ENCODE data around the gene MCUB. TPM values are rescaled to one million over a fixed set of nuclear protein-coding genes. Genes with fewer than 3 reads are reported as not detected.

The MCUB gene
- total RNA-seq, 2 experiments from 2014 or later = 132 to 141 TPM

DNA sequence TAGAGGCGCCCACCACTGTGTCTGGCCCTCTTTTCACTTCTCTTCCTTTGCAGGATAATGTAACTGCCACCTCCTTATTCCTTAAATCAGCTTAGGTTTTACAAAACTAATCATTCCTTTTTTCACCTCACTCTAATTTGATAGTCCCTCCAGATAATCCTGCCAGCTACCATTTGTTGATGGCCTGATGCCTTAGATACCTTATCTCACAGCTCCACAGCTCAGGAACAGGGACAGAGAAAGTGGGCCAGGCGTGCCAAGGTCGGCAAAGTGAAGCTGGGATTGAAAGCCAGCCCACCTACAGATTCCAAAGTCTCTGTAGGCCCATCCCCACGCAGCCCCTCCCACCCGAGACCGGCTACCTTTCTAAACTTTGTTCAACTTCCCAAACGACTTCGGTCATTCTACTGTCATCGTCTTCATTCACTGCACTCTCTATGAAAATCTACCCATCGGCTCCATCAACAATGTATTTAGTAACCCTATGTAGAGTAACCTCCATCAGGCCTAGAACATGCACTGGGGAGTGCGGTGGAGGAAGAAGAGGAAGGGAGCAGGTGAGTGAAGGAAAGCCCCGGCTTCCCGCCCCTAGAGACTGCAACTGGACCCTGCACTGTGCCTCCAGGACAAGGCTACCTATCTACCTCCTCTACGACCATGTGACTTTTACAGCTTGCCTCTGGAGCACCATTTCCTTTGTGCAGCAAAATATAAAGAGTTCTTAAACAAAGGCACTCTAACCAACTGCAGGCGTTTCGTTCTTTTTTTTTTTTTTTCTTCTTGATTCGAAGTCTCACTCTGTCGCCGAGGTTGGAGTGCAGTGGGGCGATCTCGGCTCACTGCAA is 141.7 kb downstream of the MCUB start:
- Mint-ChIP-seq H3K36me3 (ENCODE audit: low read depth) (peaks cover 34% of the 10 kb centered on the region), H3K27me3 (no peaks in the 10 kb centered on the region), H3K4me1 (peaks cover 47% of the 10 kb centered on the region), H3K4me3 (peak overlapping the region; percentile 93), H3K27ac (peak overlapping the region; percentile 90), H3K9me3 (no peaks in the 10 kb centered on the region)
- CTCF ChIA-PET = interaction anchor here (0.7 to 1.9 kb wide), 14 partner anchors 8 to 268 kb away, joined by 3 to 6 read pairs (median 3); partner anchors contain the start of genes PLA2G12A and SEC24B
- POLR2A ChIA-PET = interaction anchor here (0.6 to 0.7 kb wide), 3 partner anchors 53 to 502 kb away, joined by 3 to 5 read pairs (median 3); no protein-coding TSS in a partner anchor
- no peak for DNase-seq

DNA sequence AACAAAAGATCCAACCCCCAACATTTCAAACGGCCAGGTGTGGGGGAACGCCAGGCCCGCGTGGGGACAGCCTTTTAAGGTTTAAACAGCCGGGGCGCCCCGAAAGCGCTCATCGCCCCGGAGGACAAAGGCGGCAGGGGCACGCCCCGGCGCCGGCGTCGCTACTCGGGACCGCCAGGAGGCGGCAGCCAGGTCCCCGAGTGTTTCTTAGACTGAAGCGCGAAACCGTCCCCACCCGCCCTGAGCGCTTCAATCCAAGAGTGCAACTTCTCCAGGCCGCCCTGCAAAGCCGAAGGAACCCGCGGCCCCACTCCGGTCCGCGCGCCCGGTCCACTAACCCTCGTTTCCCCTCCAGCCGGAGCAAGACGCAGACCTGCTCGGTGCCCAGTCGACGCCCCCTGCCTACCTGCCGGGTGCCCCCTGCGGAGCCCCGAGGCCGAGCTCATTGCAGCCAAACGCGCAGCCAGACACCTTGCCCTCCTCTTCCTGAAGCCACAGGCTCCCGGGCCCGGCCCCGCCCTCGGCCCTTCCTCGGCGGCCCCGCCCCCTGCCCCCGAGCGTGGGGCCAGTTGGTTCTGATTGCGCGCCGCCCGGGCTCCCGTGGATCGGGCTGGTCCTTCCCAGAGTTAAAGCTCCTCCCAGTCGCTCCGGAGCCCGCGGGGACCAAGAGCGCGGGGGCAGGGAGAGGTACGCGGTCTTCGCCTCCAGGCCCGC is 143.1 kb downstream of the MCUB start, which contains the start of gene CASP6:
Gene CASP6, minus strand, starts transcription at position 496 of the 714 bp plus-strand sequence. Its CDS starts 50 bp downstream, at position 446.
- Mint-ChIP-seq H3K4me3 (peak within 1 kb of the TSS; percentile 93), H3K9me3 (no peaks in the 10 kb centered on the region), H3K36me3 (ENCODE audit: low read depth) (peaks cover 24% of the 10 kb centered on the region), H3K27me3 (no peaks in the 10 kb centered on the region), H3K4me1 (peaks cover 41% of the 10 kb centered on the region), H3K27ac (peak within 1 kb of the TSS; percentile 90)
- ChIA-PET POLR2A (interaction anchor here (0.7 kb wide), 1 partner anchor 501 kb away, joined by 3 read pairs; no protein-coding TSS in a partner anchor), CTCF (interaction anchor here (0.8 to 1.9 kb wide), 10 partner anchors 10 to 283 kb away, joined by 3 to 6 read pairs (median 4); partner anchors contain the start of genes PLA2G12A and SEC24B)
- DNase-seq = peak; percentile 82

DNA sequence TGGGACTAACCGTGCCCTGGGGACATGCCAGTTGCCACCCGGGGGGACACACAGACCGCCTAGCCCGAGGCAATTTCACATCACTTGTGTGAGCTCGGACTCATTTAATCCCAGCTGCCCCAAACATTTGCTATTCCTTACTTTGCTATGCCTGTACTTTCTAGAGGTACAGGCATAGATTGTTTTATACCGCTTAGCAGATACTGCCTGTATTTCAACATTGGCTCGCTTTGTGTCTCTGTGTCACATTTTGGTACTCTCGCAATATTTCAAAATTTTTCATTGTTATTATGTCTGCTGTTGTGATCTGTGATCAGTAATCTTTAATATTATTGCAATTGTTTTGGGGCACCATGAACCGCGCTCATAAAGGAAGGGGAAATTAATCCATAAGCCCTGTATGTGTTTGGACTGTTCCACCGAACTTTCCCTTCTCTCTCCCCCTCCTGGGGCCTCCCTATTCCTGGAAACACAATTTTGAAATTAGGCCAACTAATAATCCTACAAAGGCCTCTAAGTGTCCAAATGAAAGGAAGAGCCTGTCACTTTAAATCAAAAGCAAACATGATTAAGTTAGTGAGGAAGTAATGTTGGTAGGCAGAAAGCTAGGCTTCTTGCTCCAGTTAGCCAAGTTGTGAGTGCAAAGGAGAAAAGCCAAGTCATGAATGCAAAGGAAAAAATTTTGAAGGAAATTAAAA is 143.8 kb downstream of the MCUB start:
- H3K27ac Mint-ChIP-seq = peak overlapping the region; percentile 90
- no peaks in the 10 kb centered on the region for H3K27me3 Mint-ChIP-seq
- H3K4me3 Mint-ChIP-seq = peak overlapping the region; percentile 93
- peaks cover 34% of the 10 kb centered on the region for H3K4me1 Mint-ChIP-seq
- ChIA-PET CTCF (interaction anchor here (0.7 to 1.9 kb wide), 9 partner anchors 10 to 284 kb away, joined by 3 to 6 read pairs (median 4); partner anchors contain the start of gene SEC24B), POLR2A (no interaction called here)
- H3K9me3 Mint-ChIP-seq = no peaks in the 10 kb centered on the region
- peaks cover 25% of the 10 kb centered on the region for H3K36me3 Mint-ChIP-seq (ENCODE audit: low read depth)
- DNase-seq = no peak

DNA sequence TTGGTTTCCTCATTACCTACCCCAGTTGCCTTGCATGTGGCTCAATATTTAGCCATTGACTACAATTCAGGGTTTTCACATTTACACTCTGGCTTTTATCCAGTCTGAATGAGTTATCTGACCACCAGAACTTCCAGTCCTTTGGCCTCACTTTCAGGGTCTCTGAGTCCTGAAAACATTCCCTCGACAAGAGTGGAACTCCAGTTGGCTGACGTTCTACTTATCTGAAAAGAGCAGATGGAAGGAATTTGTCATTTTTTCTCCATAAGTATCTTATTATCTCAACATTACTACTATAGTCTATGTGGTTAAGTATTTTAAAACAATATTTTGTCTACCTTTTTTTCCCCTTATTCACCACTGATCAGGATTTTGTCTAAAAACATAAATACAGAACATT is 148.4 kb downstream of the MCUB start:
- H3K9me3 Mint-ChIP-seq = no peaks in the 10 kb centered on the region
- H3K4me1 Mint-ChIP-seq = peaks cover 8% of the 10 kb centered on the region
- ChIA-PET POLR2A (no interaction called here), CTCF (interaction anchor here (0.6 kb wide), 1 partner anchor 20 kb away, joined by 3 read pairs; no protein-coding TSS in a partner anchor)
- H3K27me3 Mint-ChIP-seq = no peaks in the 10 kb centered on the region
- peaks cover 10% of the 10 kb centered on the region for H3K36me3 Mint-ChIP-seq (ENCODE audit: low read depth)
- no peak overlapping the region for H3K27ac Mint-ChIP-seq
- DNase-seq = no peak
- H3K4me3 Mint-ChIP-seq = no peak overlapping the region

DNA sequence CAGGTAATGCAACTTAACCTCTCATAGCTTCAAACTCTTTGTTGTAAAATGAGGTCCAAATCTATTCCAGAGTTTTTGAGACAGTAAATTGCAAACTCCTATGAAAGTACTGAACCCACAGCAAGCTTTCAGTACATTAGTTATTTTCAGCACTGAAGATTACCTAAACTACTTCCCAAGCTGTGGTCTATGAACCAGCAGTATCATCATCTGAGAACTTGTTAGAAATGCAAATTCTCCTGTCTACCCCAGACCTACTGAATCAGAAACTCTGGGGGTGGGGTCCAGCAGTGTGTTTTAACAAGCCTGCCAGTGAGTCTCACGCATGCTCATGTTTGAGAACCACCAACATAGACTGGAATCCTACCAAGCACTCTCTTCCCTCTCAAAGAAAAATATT is 148.9 kb downstream of the MCUB start:
- Mint-ChIP-seq H3K27ac (no peak overlapping the region), H3K36me3 (ENCODE audit: low read depth) (peaks cover 10% of the 10 kb centered on the region), H3K4me1 (peaks cover 4% of the 10 kb centered on the region), H3K4me3 (no peak overlapping the region), H3K9me3 (no peaks in the 10 kb centered on the region), H3K27me3 (no peaks in the 10 kb centered on the region)
- CTCF ChIA-PET = interaction anchor here (0.6 kb wide), 2 partner anchors 12 to 20 kb away, joined by 3 read pairs; no protein-coding TSS in a partner anchor
- POLR2A ChIA-PET = no interaction called here
- DNase-seq = no peak

DNA sequence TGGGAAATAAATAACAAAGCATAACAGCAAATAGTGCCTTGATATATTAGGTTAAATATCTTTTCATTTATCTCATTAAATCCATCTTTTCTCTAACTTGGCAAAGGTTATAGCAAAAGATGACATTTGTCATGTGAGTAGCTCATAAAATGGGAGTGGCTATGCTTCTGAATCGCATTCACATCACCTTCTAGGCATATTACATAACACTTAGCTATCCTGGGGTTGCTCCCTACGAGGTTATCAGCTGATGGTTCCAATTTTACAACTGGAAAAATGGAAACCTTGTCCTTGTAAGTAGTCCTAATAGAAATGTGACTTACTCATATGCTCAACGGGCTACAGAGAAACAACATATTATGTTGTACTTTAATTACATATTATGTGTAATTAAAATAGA is 153.5 kb downstream of the MCUB start:
- no peaks in the 10 kb centered on the region for H3K9me3 Mint-ChIP-seq
- H3K4me3 Mint-ChIP-seq = no peak overlapping the region
- H3K27me3 Mint-ChIP-seq = no peaks in the 10 kb centered on the region
- H3K4me1 Mint-ChIP-seq = peaks cover 9% of the 10 kb centered on the region
- POLR2A ChIA-PET = no interaction called here
- no peak for DNase-seq
- CTCF ChIA-PET = no interaction called here
- H3K27ac Mint-ChIP-seq = no peak overlapping the region
- H3K36me3 Mint-ChIP-seq (ENCODE audit: low read depth) = peaks cover 31% of the 10 kb centered on the region

DNA sequence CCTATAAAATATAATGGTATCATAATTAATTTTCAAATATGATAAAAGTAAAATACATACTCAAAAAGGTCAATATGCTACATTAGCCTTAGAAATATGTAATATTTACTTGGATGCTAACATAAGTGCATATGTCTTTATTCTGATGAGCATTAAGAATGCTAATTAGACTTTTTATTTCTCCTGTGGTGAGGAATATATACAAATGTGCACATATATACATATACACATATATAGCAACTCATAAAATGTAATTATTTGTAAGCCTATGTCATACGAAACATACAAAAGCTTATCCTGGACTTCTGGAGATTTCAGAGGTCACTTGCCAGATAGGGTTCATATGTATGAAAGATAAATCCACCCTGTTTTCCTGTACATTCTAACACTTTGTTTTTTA is 158.7 kb downstream of the MCUB start:
- DNase-seq = no peak
- H3K27ac Mint-ChIP-seq = no peak overlapping the region
- peaks cover 4% of the 10 kb centered on the region for H3K9me3 Mint-ChIP-seq
- POLR2A ChIA-PET = no interaction called here
- CTCF ChIA-PET = no interaction called here
- H3K36me3 Mint-ChIP-seq (ENCODE audit: low read depth) = peaks cover 29% of the 10 kb centered on the region
- H3K4me1 Mint-ChIP-seq = peaks cover 9% of the 10 kb centered on the region
- no peak overlapping the region for H3K4me3 Mint-ChIP-seq
- no peaks in the 10 kb centered on the region for H3K27me3 Mint-ChIP-seq

DNA sequence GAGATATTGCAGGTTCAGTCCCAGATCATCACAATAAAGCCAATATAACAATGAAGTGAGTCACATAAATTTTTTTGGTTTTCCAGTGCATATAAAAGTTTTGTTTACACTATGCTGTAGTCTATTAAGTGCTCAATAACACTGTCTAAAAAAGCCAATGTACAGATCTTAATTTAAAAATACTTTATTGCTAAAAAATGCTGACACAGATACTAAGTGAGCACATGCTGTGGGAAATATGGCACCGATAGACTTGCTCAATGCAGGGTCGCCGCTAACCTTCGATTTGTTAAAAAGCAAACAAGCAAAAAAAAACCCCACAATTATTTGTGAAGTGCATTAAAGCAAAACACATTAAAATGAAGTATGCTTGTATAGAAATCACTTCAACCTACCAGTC is 159.6 kb downstream of the MCUB start:
- peaks cover 4% of the 10 kb centered on the region for H3K9me3 Mint-ChIP-seq
- no peak overlapping the region for H3K4me3 Mint-ChIP-seq
- H3K27me3 Mint-ChIP-seq = no peaks in the 10 kb centered on the region
- ChIA-PET CTCF (no interaction called here), POLR2A (no interaction called here)
- no peak for DNase-seq
- H3K4me1 Mint-ChIP-seq = peaks cover 9% of the 10 kb centered on the region
- H3K36me3 Mint-ChIP-seq (ENCODE audit: low read depth) = peaks cover 26% of the 10 kb centered on the region
- H3K27ac Mint-ChIP-seq = no peak overlapping the region

DNA sequence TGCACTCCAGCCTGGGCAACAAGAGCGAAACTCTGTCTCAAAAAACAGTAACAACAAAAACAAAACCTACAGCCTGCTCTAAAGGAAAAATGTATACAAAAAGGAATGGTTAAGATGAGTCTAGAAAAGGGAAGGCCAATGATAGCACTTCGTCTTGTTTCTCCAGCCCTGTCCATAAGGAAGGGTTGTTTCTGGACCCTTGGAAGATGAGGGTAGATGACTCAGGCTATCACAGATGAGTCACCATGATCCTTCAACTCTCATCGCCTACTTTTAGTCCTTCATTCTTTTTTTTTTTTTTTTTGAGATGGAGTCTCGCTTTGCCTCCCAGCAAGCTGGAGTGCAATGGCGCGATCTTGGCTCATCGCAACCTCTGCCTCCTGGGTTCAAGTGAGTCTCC is 161.0 kb downstream of the MCUB start:
- CTCF ChIA-PET = interaction anchor here (1.0 kb wide), 1 partner anchor 21 kb away, joined by 3 read pairs; no protein-coding TSS in a partner anchor
- H3K27me3 Mint-ChIP-seq = no peaks in the 10 kb centered on the region
- H3K36me3 Mint-ChIP-seq (ENCODE audit: low read depth) = peaks cover 24% of the 10 kb centered on the region
- peaks cover 8% of the 10 kb centered on the region for H3K4me1 Mint-ChIP-seq
- POLR2A ChIA-PET = no interaction called here
- no peak overlapping the region for H3K27ac Mint-ChIP-seq
- no peak for DNase-seq
- H3K4me3 Mint-ChIP-seq = no peak overlapping the region
- peaks cover 4% of the 10 kb centered on the region for H3K9me3 Mint-ChIP-seq

DNA sequence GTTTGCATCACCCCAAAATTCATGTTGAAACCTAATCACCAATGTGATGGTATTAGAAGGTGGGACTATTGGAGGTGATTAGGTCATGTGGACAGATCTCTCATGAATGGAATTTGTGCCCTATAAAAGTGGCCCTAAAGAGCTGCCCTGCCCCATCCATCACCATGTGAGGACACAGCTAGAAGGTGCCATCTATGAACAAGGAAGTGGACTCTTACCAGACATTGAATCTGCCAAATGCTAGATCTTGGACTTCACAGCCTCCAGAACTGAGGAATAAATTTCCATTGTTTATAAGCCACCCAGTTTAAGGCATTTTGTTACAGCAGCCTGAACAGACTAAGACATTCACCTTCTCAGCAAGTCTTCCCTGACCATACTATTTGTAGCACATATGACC is 162.3 kb downstream of the MCUB start:
- peaks cover 15% of the 10 kb centered on the region for H3K36me3 Mint-ChIP-seq (ENCODE audit: low read depth)
- DNase-seq = no peak
- no peak overlapping the region for H3K4me3 Mint-ChIP-seq
- CTCF ChIA-PET = no interaction called here
- POLR2A ChIA-PET = no interaction called here
- peaks cover 3% of the 10 kb centered on the region for H3K4me1 Mint-ChIP-seq
- H3K27me3 Mint-ChIP-seq = no peaks in the 10 kb centered on the region
- H3K9me3 Mint-ChIP-seq = peaks cover 4% of the 10 kb centered on the region
- no peak overlapping the region for H3K27ac Mint-ChIP-seq

DNA sequence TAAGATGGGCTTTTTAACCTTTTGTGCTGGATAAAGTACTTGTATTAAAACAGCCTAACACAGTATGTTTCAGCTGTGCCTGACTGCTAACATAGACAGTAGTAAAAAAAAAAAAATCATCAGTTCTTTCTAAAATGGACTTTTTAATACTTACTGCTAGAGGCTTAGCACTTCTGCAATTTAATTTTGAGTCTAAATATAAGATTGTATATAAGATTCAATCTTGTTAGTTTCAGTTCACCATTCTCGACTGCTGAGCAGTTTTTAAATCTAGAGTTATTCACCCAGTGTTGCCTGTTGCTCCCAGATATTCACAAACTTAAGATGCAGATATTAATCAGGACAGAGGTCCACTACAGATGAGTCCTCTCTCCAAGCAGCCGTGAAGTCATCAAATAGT is 163.1 kb downstream of the MCUB start:
- peaks cover 10% of the 10 kb centered on the region for H3K36me3 Mint-ChIP-seq (ENCODE audit: low read depth)
- H3K27ac Mint-ChIP-seq = no peak overlapping the region
- peaks cover 7% of the 10 kb centered on the region for H3K4me1 Mint-ChIP-seq
- no peaks in the 10 kb centered on the region for H3K27me3 Mint-ChIP-seq
- peaks cover 4% of the 10 kb centered on the region for H3K9me3 Mint-ChIP-seq
- POLR2A ChIA-PET = no interaction called here
- CTCF ChIA-PET = no interaction called here
- no peak for DNase-seq
- H3K4me3 Mint-ChIP-seq = no peak overlapping the region

DNA sequence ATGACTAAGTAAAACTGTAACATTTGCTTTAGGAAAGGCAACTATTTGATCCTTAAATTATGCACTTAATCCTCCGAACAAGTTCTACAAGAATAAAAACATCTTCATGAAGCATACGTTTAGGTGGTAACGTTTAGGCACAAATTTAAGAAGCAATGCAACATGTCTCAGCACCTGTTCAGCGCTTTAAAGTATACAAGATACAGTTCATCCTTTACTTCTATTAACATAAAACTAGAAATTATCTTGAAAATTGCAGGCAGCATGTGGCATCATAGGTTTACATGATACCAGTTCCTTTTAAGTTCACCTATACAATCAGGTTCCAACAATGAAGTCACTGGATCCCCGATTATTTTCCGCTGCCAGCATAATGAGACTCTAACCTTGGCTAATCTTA is 168.3 kb downstream of the MCUB start:
- Mint-ChIP-seq H3K4me3 (peak overlapping the region; percentile 85), H3K36me3 (ENCODE audit: low read depth) (peaks cover 5% of the 10 kb centered on the region), H3K27me3 (no peaks in the 10 kb centered on the region), H3K9me3 (no peaks in the 10 kb centered on the region), H3K27ac (no peak overlapping the region), H3K4me1 (peaks cover 22% of the 10 kb centered on the region)
- DNase-seq = no peak
- ChIA-PET CTCF (interaction anchor here (0.7 kb wide), 1 partner anchor 20 kb away, joined by 3 read pairs; no protein-coding TSS in a partner anchor), POLR2A (no interaction called here)

All from activated CD4-positive, alpha-beta T cell treated with anti-CD3 and anti-CD28 coated beads, Interleukin-2, amount 10 ng/mL, durations not matched to agents 7 days and 5 days (primary cell).